ENCODE results near the gene FOXN3.

GRCh38 chr14:89215531-89215930 lies 201.5 kb downstream of the FOXN3 start:
- TF ChIP-seq CTCF (IDR thresholded peaks at IDR 0.05) (no peak), POLR2A (IDR thresholded peaks at IDR 0.05) (no peak)
